Pancreas (tissue), 10 donors: ENCODE measurements around the gene FBH1. TPM values are rescaled to one million over a fixed set of nuclear protein-coding genes. Genes with fewer than 3 reads are reported as not detected.
"Not testable (repeated sequence)": the region's sequence is repeated elsewhere in the genome, so short reads cannot be mapped to it uniquely, and the experiment has no call there.

Source experiments
- ATAC-seq, 4 donors: fragments of 200-7000 bp; cut with Tn5 transposase; one replicate each; pipeline versions ENCODE4 v1.8.0 to v1.9.1; 2020; ENCODE audit warnings: mild to moderate bottlenecking in 4 of 4, moderate library complexity in 4 of 4
- DNase-seq, 6 donors: peaks; one replicate each; pipeline ENCODE4 v3.0.0-alpha.2; 2020
- FAIRE-seq: peaks from 2 replicates; lab custom pipeline; 2012; peaks lifted over from hg19 to GRCh38; lab: Jason Lieb, UNC
- H3K27ac ChIP-seq, 4 donors: fragments of 200-600 bp; sonication (generic); 1 replicate in 3 of 4; 2 replicates in 1 of 4; pipeline versions ENCODE4 v1.5.0 to v1.8.0; 2020
- H3K27me3 ChIP-seq, 4 donors: fragments of 200-600 bp; one replicate each; pipeline ENCODE4 v1.8.0; 2021
- H3K36me3 ChIP-seq, 3 donors: fragments of 200-600 bp; sonication (generic) in 1 of 3; one replicate each; pipeline versions ENCODE4 v1.5.0 to v1.8.0; 2020 to 2021
- H3K4me1 ChIP-seq, 3 donors: fragments of 200-600 bp; one replicate each; pipeline ENCODE4 v1.8.0; 2021
- H3K4me3 ChIP-seq, 4 donors: fragments of 200-600 bp; sonication (generic) in 2 of 4; one replicate each; pipeline versions ENCODE4 v1.5.0 to v1.8.0; 2020 to 2021
- H3K9me3 ChIP-seq, 4 donors: fragments of 200-600 bp; one replicate each; pipeline ENCODE4 v1.8.0; 2021
- CTCF ChIP-seq, 4 donors: fragments of 200-600 bp; sonication (generic) in 3 of 4; IDR thresholded peaks; one replicate each; pipeline versions ENCODE4 v1.5.0 to v1.8.0; 2021; ENCODE audit warnings: antibody characterized with exemption in 4 of 4
- WGBS, 2 donors: extraction: QIAGEN DNeasy Blood & Tissue Kit; methylation state at CpG; one replicate each; pipeline ENCODE4 v1.1.7; 2013; 5-methylcytosine and 5-hydroxymethylcytosine counted together
- intact Hi-C, 3 donors: fragments of 100-400 bp; cut with DNase I; formaldehyde crosslinking; loops; one replicate each; pipeline versions ENCODE4 v1.11.1 to v1.14.2; 2022
- polyA plus RNA-seq, 2 donors: library from polyadenylated mRNA; stranded (reverse); fragments of 200-250 nt; gene quantifications; one replicate each; pipeline ENCODE4 v1.2.3, GENCODE V29; 2013
- total RNA-seq, 6 donors: library from RNA; stranded (reverse); fragmentation: NEBNext Ultra II Directional in 4 of 6; extraction: Animal tissue kit (Norgen Biotek cat#: 25700) in 4 of 6; gene quantifications; one replicate each; pipeline versions ENCODE4 v1.2.1 to v1.2.4, GENCODE V29; 2021 to 2023
- donor health status: healthy with polysubstance abuse.
- donor health status: DM: no; HTN: no; CAD: no; lungs with moderate emphysema.
- donor health status: DM: no; HTN: no; CAD: no.
- donor health status: control.
- donor health status: control.
- donor health status: Bipolar disorder and iron deficiency.
- donor health status: DM: yes; HTN: yes; CAD: no.
- donor health status: DM: no; HTN: no; CAD: no.
- donor health status: DM: no; HTN: no; CAD: no.
- donor health status: DM: yes; HTN: yes; CAD: no.

Gene FBH1
- total and polyA plus RNA-seq, 8 donors, result 29.5 to 51.7 (median 36.9) TPM

GRCh38 chr10:5844345-5845055 is 45.5 kb upstream of the FBH1 start:
- Histone ChIP-seq H3K27me3 (no peaks in the 10 kb centered on the region), H3K9me3 (no peaks in the 10 kb centered on the region), H3K4me1 (no peaks in the 10 kb centered on the region), H3K36me3 (no peaks in the 10 kb centered on the region), H3K4me3 (no peak overlapping the region), H3K27ac (no peak overlapping the region)
- FAIRE-seq, result no peak
- intact Hi-C loops, result no loop called here
- TF ChIP-seq CTCF (IDR thresholded peaks at IDR 0.05), result no peak
- WGBS, 2 donors, result 84 to 88% methylated on average over 13 of the region's 13 CpGs
- ATAC-seq, result no peak
- DNase-seq, result no peak

GRCh38 chr10:5846667-5847066 is 43.4 kb upstream of the FBH1 start:
- H3K27me3 ChIP-seq, H3K4me1 ChIP-seq, H3K4me3 ChIP-seq, ATAC-seq, DNase-seq, H3K9me3 ChIP-seq, FAIRE-seq, intact Hi-C loops, H3K36me3 ChIP-seq: not testable (repeated sequence)
- 99 to 100% methylated on average over 4 of the region's 4 CpGs for WGBS, 2 donors
- peak overlapping the region in 2 of 4 donors; percentile 23 to 30 for H3K27ac ChIP-seq

- H3K4me1 ChIP-seq, result no peaks in the 10 kb centered on the region
- intact Hi-C loops, result no loop called here
- ATAC-seq, result no peak
- 89 to 90% methylated on average over 5 of the region's 5 CpGs for WGBS, 2 donors
- H3K27ac ChIP-seq, result no peak overlapping the region
- H3K9me3 ChIP-seq, result no peaks in the 10 kb centered on the region
- H3K36me3 ChIP-seq, result no peaks in the 10 kb centered on the region
- H3K27me3 ChIP-seq, result no peaks in the 10 kb centered on the region
- DNase-seq, result no peak
- no peak for FAIRE-seq
- TF ChIP-seq CTCF (IDR thresholded peaks at IDR 0.05), result no peak
- H3K4me3 ChIP-seq, result no peak overlapping the region
These were observed 35.9 kb upstream of the FBH1 start for GRCh38 chr10:5854131-5854475.

- Histone ChIP-seq H3K27me3 (no peaks in the 10 kb centered on the region), H3K9me3 (no peaks in the 10 kb centered on the region), H3K4me1 (no peaks in the 10 kb centered on the region), H3K36me3 (no peaks in the 10 kb centered on the region), H3K4me3 (no peak overlapping the region), H3K27ac (no peak overlapping the region)
- no peak for DNase-seq
- WGBS, 2 donors, result 73 to 80% methylated on average over 18 of the region's 18 CpGs
- FAIRE-seq, result no peak
- intact Hi-C loops, result no loop called here
- TF ChIP-seq CTCF (IDR thresholded peaks at IDR 0.05), result no peak
- ATAC-seq, result no peak
These were observed 33.9 kb upstream of the FBH1 start for GRCh38 chr10:5855979-5856700.

GRCh38 chr10:5856701-5857004 is 33.4 kb upstream of the FBH1 start:
- ATAC-seq (no peak), FAIRE-seq (no peak), DNase-seq (no peak)
- TF ChIP-seq CTCF (IDR thresholded peaks at IDR 0.05), result no peak
- 49 to 51% methylated on average over 7 of the region's 7 CpGs for WGBS, 2 donors
- H3K4me3 ChIP-seq, result no peak overlapping the region
- intact Hi-C loops, result no loop called here
- H3K36me3 ChIP-seq, result no peaks in the 10 kb centered on the region
- no peaks in the 10 kb centered on the region for H3K4me1 ChIP-seq
- H3K27me3 ChIP-seq, result no peaks in the 10 kb centered on the region
- H3K9me3 ChIP-seq, result no peaks in the 10 kb centered on the region
- H3K27ac ChIP-seq, result no peak overlapping the region
